HepG2 (cell line): Measurements from ENCODE around the gene CRAT. TPM values are rescaled to one million over a fixed set of nuclear protein-coding genes. Genes with fewer than 3 reads are reported as not detected.

Experiments used
- AGO1 ChIP-seq: fragments of 200-400 bp; formaldehyde crosslinking; IDR thresholded peaks from 2 replicates; pipeline ENCODE4 v1.6.1; 2017; ENCODE audit warnings: mild to moderate bottlenecking, low read depth, low read length, moderate library complexity; ENCODE audit not compliant: poor library complexity, severe bottlenecking
- ARID4A ChIP-seq: sonication (generic); formaldehyde crosslinking; IDR thresholded peaks from 2 replicates; pipeline ENCODE4 v1.5.0; 2020; ENCODE audit warnings: mild to moderate bottlenecking, missing genetic modification reagents, borderline replicate concordance
- KDM6A ChIP-seq: IDR thresholded peaks from 2 replicates; pipeline ENCODE4 v1.6.1; 2016; ENCODE audit warnings: low read depth
- MXI1 ChIP-seq: IDR thresholded peaks from 3 replicates; pipeline ENCODE4 v1.6.1; 2012; ENCODE audit warnings: low read depth, low read length, inconsistent platforms, borderline replicate concordance
- PAWR ChIP-seq: sonication (generic); formaldehyde crosslinking; IDR thresholded peaks from 2 replicates; pipeline ENCODE4 v1.4.0; 2020; ENCODE audit warnings: missing genetic modification reagents, mild to moderate bottlenecking, borderline replicate concordance
- RNF2 ChIP-seq: fragments of 450-650 bp; conservative IDR thresholded peaks from 2 replicates; pipeline ENCODE4 v1.6.1; 2016; ENCODE audit warnings: low read depth
- SRSF1 ChIP-seq: fragments of 200-400 bp; formaldehyde crosslinking; optimal IDR thresholded peaks from 2 replicates; pipeline ENCODE3; 2017; ENCODE audit warnings: mild to moderate bottlenecking, low read depth, low read length, moderate library complexity
- TCF12 ChIP-seq, 2 experiments: fragments of 450-650 bp in 1 of 2; sonication (generic) in 1 of 2; formaldehyde crosslinking in 1 of 2; IDR thresholded peaks; 2 replicates each; pipeline versions ENCODE4 v1.6.1 to v1.8.0; 2017 to 2022; ENCODE audit warnings: antibody characterized with exemption in 1 of 2, mild to moderate bottlenecking in 1 of 2, missing genetic modification reagents in 1 of 2, moderate library complexity in 1 of 2
- TP53 ChIP-seq: sonication (generic); formaldehyde crosslinking; conservative IDR thresholded peaks from 2 replicates; pipeline ENCODE4 v1.4.0; 2020; ENCODE audit warnings: missing genetic modification reagents
- ZBTB42 ChIP-seq: sonication (generic); formaldehyde crosslinking; IDR thresholded peaks from 2 replicates; pipeline ENCODE4 v1.5.0; 2020; ENCODE audit warnings: mild to moderate bottlenecking, missing genetic modification reagents
- ZNF720 ChIP-seq: sonication (generic); formaldehyde crosslinking; IDR thresholded peaks from 2 replicates; pipeline ENCODE4 v1.4.0; 2020; ENCODE audit warnings: missing genetic modification reagents
- ZNF776 ChIP-seq: sonication (generic); formaldehyde crosslinking; IDR thresholded peaks from 2 replicates; pipeline ENCODE4 v1.4.0; 2020; ENCODE audit warnings: mild to moderate bottlenecking, missing genetic modification reagents
- polyA plus RNA-seq, 8 experiments: library from polyadenylated mRNA; depleted of rRNA in 3 of 8; stranded (reverse) in 7 of 8; unstranded in 1 of 8; fragments of >200 nt; fragmentation: Illumina TruSeq in 4 of 8; extraction: Trizol in 4 of 8; gene quantifications; 2 replicates each; pipeline versions ENCODE4 v1.2.1 to v1.2.3, GENCODE V29; 2011 to 2016; ENCODE audit warnings: low read depth in 4 of 8, missing spikeins in 1 of 8, mixed read lengths in 1 of 8; ENCODE audit not compliant: insufficient read depth in 1 of 8
- total RNA-seq, 5 experiments: library from RNA; depleted of rRNA; stranded (reverse); fragments of >200 nt; fragmentation: Illumina TruSeq; extraction: Trizol; gene quantifications; 2 replicates each; pipeline ENCODE4 v1.2.3, GENCODE V29; 2016; ENCODE audit warnings: low read depth in 1 of 5
- TF ChIP-seq, protein P1 (sequence below): sonication (generic); formaldehyde crosslinking; conservative IDR thresholded peaks from 2 replicates; pipeline ENCODE4 v1.4.0; 2020; ENCODE audit warnings: missing genetic modification reagents
- TF ChIP-seq, protein P2 (sequence below): sonication (generic); formaldehyde crosslinking; IDR thresholded peaks from 2 replicates; pipeline ENCODE4 v1.4.0; 2020; ENCODE audit warnings: missing genetic modification reagents
- TF ChIP-seq, protein P3 (sequence below): sonication (generic); formaldehyde crosslinking; conservative IDR thresholded peaks from 2 replicates; pipeline ENCODE4 v1.4.0; 2020; ENCODE audit warnings: missing genetic modification reagents
- TF ChIP-seq, protein P4 (sequence below): sonication (generic); formaldehyde crosslinking; IDR thresholded peaks from 2 replicates; pipeline ENCODE4 v1.5.0; 2020; ENCODE audit warnings: missing genetic modification reagents
- TF ChIP-seq, protein P5 (sequence below): sonication (generic); formaldehyde crosslinking; IDR thresholded peaks from 2 replicates; pipeline ENCODE4 v1.5.0; 2020; ENCODE audit warnings: missing genetic modification reagents

CRAT gene
- total and polyA plus RNA-seq, 2 of the 13 experiments (the other 11 are each of a cell fraction or from before 2014, with no cell fraction given), result 26.1 to 26.6 TPM

DNA sequence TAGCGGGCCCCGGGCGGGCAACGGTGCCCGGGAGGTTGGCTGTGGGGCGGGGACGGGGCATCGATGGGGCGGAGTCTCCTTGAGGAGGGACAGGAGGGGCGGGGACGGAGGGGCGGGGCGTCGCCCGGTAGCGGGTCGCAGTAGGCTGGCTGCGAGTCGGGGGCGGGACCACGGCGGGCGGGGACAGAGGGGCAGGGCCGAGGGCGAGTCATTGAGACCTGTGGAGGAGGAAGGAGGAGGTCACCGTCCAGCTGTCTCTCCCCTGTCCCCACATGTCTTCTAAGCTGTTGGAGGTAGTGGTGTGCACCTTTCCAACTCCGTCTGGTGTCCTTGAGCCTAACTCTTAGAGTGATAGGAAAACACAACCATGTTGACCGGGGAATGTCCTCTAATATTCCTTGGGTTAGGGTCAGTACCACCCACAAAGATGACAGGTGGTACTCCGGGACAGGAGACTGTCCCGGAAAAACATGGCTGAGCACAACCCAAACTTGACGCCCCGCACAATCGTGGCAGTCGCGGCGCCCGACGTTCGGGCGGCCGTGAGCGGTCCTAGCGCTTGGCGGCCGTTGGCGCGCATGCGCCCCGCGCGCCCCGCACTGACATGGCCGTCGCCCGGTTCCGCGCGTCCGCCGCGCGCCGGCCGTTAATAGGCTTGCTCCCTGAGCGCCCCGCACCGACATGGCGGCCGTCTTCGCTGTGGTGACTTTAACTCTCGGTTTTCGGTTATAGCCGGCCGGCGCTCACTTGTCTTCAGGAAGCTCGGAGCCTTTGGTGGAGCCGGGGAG is at the start of gene CRAT, which contains the start of gene PTPA (continued):
- peak; percentile 60; the same call in 1 of the 2 replicates for TF ChIP-seq ARID4A
- no peak for TF ChIP-seq KDM6A (CRISPR knock-in tag)
- 0 out of 3 replicates have a peak, but pooled peaks have one; percentile 7 for TF ChIP-seq MXI1
- TF ChIP-seq, protein P1, sequence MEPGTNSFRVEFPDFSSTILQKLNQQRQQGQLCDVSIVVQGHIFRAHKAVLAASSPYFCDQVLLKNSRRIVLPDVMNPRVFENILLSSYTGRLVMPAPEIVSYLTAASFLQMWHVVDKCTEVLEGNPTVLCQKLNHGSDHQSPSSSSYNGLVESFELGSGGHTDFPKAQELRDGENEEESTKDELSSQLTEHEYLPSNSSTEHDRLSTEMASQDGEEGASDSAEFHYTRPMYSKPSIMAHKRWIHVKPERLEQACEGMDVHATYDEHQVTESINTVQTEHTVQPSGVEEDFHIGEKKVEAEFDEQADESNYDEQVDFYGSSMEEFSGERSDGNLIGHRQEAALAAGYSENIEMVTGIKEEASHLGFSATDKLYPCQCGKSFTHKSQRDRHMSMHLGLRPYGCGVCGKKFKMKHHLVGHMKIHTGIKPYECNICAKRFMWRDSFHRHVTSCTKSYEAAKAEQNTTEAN (CRISPR knock-in tag), result peak; percentile 57; the same call in 1 of the 2 replicates
- TF ChIP-seq, protein P2, sequence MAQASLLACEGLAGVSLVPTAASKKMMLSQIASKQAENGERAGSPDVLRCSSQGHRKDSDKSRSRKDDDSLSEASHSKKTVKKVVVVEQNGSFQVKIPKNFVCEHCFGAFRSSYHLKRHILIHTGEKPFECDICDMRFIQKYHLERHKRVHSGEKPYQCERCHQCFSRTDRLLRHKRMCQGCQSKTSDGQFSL (CRISPR knock-in tag), result 0 out of 2 replicates have a peak, but pooled peaks have one; percentile 37
- no peak for TF ChIP-seq AGO1
- TF ChIP-seq, protein P3, sequence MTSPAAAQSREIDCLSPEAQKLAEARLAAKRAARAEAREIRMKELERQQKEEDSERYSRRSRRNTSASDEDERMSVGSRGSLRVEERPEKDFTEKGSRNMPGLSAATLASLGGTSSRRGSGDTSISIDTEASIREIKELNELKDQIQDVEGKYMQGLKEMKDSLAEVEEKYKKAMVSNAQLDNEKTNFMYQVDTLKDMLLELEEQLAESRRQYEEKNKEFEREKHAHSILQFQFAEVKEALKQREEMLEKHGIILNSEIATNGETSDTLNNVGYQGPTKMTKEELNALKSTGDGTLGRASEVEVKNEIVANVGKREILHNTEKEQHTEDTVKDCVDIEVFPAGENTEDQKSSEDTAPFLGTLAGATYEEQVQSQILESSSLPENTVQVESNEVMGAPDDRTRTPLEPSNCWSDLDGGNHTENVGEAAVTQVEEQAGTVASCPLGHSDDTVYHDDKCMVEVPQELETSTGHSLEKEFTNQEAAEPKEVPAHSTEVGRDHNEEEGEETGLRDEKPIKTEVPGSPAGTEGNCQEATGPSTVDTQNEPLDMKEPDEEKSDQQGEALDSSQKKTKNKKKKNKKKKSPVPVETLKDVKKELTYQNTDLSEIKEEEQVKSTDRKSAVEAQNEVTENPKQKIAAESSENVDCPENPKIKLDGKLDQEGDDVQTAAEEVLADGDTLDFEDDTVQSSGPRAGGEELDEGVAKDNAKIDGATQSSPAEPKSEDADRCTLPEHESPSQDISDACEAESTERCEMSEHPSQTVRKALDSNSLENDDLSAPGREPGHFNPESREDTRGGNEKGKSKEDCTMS, result no peak
- TF ChIP-seq, protein P4, sequence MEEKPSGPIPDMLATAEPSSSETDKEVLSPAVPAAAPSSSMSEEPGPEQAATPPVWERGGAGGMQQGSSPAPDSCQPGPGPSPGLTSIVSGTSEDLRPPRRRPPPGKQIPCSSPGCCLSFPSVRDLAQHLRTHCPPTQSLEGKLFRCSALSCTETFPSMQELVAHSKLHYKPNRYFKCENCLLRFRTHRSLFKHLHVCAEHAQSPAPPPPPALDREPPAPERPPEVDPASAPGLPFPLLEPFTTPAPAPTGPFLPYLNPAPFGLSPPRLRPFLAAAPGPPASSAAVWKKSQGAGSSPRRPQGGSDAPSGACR, result peak; percentile 88
- TF ChIP-seq, protein P5, sequence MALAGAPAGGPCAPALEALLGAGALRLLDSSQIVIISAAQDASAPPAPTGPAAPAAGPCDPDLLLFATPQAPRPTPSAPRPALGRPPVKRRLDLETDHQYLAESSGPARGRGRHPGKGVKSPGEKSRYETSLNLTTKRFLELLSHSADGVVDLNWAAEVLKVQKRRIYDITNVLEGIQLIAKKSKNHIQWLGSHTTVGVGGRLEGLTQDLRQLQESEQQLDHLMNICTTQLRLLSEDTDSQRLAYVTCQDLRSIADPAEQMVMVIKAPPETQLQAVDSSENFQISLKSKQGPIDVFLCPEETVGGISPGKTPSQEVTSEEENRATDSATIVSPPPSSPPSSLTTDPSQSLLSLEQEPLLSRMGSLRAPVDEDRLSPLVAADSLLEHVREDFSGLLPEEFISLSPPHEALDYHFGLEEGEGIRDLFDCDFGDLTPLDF (CRISPR knock-in tag), result 0 out of 2 replicates have a peak, but pooled peaks have one; percentile 26
- TF ChIP-seq TCF12 (IDR thresholded peaks at IDR 0.05), result no peak
- TF ChIP-seq TCF12 (CRISPR knock-in tag; IDR thresholded peaks at IDR 0.05), result 0 out of 2 replicates have a peak, but pooled peaks have one; percentile 7
- TF ChIP-seq ZBTB42, result no peak
- no peak for TF ChIP-seq ZNF720 (CRISPR knock-in tag)
- TF ChIP-seq ZNF776 (CRISPR knock-in tag), result peak; percentile 8; the same call in 1 of the 2 replicates
- TF ChIP-seq RNF2, result 0 out of 2 replicates have a peak, but pooled peaks have one; percentile 20
- no peak for TF ChIP-seq PAWR (CRISPR knock-in tag)
- no peak for TF ChIP-seq TP53 (CRISPR knock-in tag)
- no peak for TF ChIP-seq SRSF1
